HepG2 (cell line): ENCODE results near the gene CDKN2A. TPM values are rescaled to one million over a fixed set of nuclear protein-coding genes. Genes with fewer than 3 reads are reported as not detected.

Source experiments
- BCL6 ChIP-seq: IDR thresholded peaks from 2 replicates; pipeline ENCODE4 v1.6.1; 2016; ENCODE audit warnings: missing genetic modification reagents, missing compliant biosample characterization
- DMAP1 ChIP-seq: IDR thresholded peaks from 2 replicates; pipeline ENCODE4 v1.6.1; 2016
- EED ChIP-seq: sonication (generic); formaldehyde crosslinking; IDR thresholded peaks from 2 replicates; pipeline ENCODE4 v1.5.0; 2020; ENCODE audit warnings: mild to moderate bottlenecking, missing genetic modification reagents
- KAT7 ChIP-seq: IDR thresholded peaks from 2 replicates; pipeline ENCODE4 v1.6.1; 2018; ENCODE audit warnings: borderline replicate concordance, missing compliant biosample characterization
- MXD3 ChIP-seq: IDR thresholded peaks from 2 replicates; pipeline ENCODE4 v1.6.1; 2016; ENCODE audit warnings: mild to moderate bottlenecking, missing biosample characterization, missing genetic modification reagents
- PRMT3 ChIP-seq: sonication (generic); formaldehyde crosslinking; IDR thresholded peaks from 2 replicates; pipeline ENCODE4 v1.8.1; 2022; ENCODE audit warnings: low read depth, mild to moderate bottlenecking, moderate library complexity, missing genetic modification reagents, borderline replicate concordance
- RBAK ChIP-seq: sonication (generic); formaldehyde crosslinking; IDR thresholded peaks from 2 replicates; pipeline ENCODE4 v1.5.1; 2020; ENCODE audit warnings: mild to moderate bottlenecking, missing genetic modification reagents
- RBM22 ChIP-seq: fragments of 200-400 bp; formaldehyde crosslinking; optimal IDR thresholded peaks from 2 replicates; pipeline ENCODE3; 2017; ENCODE audit warnings: mild to moderate bottlenecking, low read length, moderate library complexity
- SIN3B ChIP-seq: fragments of 150-350 bp; IDR thresholded peaks from 2 replicates; pipeline ENCODE4 v1.6.1; 2014; ENCODE audit warnings: low read length
- SP1 ChIP-seq, 2 experiments: fragments of 450-650 bp in 1 of 2; sonication (generic) in 1 of 2; formaldehyde crosslinking in 1 of 2; IDR thresholded peaks; 2 replicates each; pipeline versions ENCODE4 v1.4.0 to v1.6.1; 2016 to 2020; ENCODE audit warnings: missing genetic modification reagents in 1 of 2
- SUZ12 ChIP-seq: fragments of 150-350 bp; IDR thresholded peaks from 2 replicates; pipeline ENCODE4 v1.6.1; 2014; ENCODE audit warnings: low read depth, low read length
- ZNF207 ChIP-seq: fragments of 450-650 bp; IDR thresholded peaks from 2 replicates; pipeline ENCODE4 v1.6.1; 2016; ENCODE audit warnings: antibody characterized with exemption, borderline replicate concordance
- ZNF329 ChIP-seq: sonication (generic); formaldehyde crosslinking; IDR thresholded peaks from 2 replicates; pipeline ENCODE4 v1.9.0; 2021; ENCODE audit warnings: low read depth, mild to moderate bottlenecking, missing genetic modification reagents
- ZNF652 ChIP-seq: IDR thresholded peaks from 2 replicates; pipeline ENCODE4 v1.6.1; 2016; ENCODE audit warnings: low read depth, borderline replicate concordance
- ZNF674 ChIP-seq: sonication (generic); formaldehyde crosslinking; IDR thresholded peaks from 2 replicates; pipeline ENCODE4 v1.5.0; 2020; ENCODE audit warnings: low read depth, mild to moderate bottlenecking, missing genetic modification reagents
- ZNF780A ChIP-seq: sonication (generic); formaldehyde crosslinking; IDR thresholded peaks from 2 replicates; pipeline ENCODE4 v1.8.0; 2022; ENCODE audit warnings: mild to moderate bottlenecking, missing genetic modification reagents, moderate library complexity
- polyA plus RNA-seq, 8 experiments: library from polyadenylated mRNA; depleted of rRNA in 3 of 8; stranded (reverse) in 7 of 8; unstranded in 1 of 8; fragments of >200 nt; fragmentation: Illumina TruSeq in 4 of 8; extraction: Trizol in 4 of 8; gene quantifications; 2 replicates each; pipeline versions ENCODE4 v1.2.1 to v1.2.3, GENCODE V29; 2011 to 2016; ENCODE audit warnings: low read depth in 4 of 8, missing spikeins in 1 of 8, mixed read lengths in 1 of 8; ENCODE audit not compliant: insufficient read depth in 1 of 8
- total RNA-seq, 5 experiments: library from RNA; depleted of rRNA; stranded (reverse); fragments of >200 nt; fragmentation: Illumina TruSeq; extraction: Trizol; gene quantifications; 2 replicates each; pipeline ENCODE4 v1.2.3, GENCODE V29; 2016; ENCODE audit warnings: low read depth in 1 of 5
- TF ChIP-seq, protein P1 (sequence below): sonication (generic); formaldehyde crosslinking; IDR thresholded peaks from 2 replicates; pipeline ENCODE4 v1.5.1; 2020; ENCODE audit warnings: mild to moderate bottlenecking, missing genetic modification reagents, moderate library complexity
- TF ChIP-seq, protein P2 (sequence below): IDR thresholded peaks from 2 replicates; pipeline ENCODE4 v1.6.1; 2016; ENCODE audit warnings: missing biosample characterization, missing genetic modification reagents, low read depth
- TF ChIP-seq, protein P3 (sequence below): sonication (generic); formaldehyde crosslinking; IDR thresholded peaks from 2 replicates; pipeline ENCODE4 v1.5.0; 2020; ENCODE audit warnings: missing genetic modification reagents
- TF ChIP-seq, protein P4 (sequence below): sonication (generic); formaldehyde crosslinking; IDR thresholded peaks from 2 replicates; pipeline ENCODE4 v1.5.1; 2020; ENCODE audit warnings: missing genetic modification reagents, mild to moderate bottlenecking, borderline replicate concordance

CDKN2A gene
- total and polyA plus RNA-seq, 2 of the 13 experiments (the other 11 are each of a cell fraction or from before 2014, with no cell fraction given), result 4.2 to 4.8 TPM

DNA sequence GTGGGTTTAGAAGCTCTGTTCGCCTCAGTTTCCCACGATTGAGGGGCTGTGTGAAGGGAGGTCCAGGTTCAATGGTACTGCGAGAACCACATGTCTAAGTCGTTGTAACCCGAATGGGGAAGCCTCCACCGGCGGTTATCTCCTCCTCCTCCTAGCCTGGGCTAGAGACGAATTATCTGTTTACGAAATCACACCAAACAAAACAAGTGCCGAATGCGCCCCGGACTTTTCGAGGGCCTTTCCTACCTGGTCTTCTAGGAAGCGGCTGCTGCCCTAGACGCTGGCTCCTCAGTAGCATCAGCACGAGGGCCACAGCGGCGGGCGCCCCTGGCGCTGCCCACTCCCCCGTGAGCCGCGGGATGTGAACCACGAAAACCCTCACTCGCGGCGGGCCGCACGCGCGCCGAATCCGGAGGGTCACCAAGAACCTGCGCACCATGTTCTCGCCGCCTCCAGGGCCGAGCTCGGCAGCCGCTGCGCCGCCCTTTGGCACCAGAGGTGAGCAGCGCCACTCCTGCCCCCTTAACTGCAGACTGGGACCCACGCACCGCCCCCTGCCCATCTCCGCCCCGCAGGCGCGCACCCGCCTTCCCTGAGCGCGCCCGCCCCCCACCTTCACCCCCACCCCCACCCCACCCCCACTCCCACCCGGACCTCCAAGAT lies at the start of gene CDKN2A (continued):
- TF ChIP-seq, protein P1, sequence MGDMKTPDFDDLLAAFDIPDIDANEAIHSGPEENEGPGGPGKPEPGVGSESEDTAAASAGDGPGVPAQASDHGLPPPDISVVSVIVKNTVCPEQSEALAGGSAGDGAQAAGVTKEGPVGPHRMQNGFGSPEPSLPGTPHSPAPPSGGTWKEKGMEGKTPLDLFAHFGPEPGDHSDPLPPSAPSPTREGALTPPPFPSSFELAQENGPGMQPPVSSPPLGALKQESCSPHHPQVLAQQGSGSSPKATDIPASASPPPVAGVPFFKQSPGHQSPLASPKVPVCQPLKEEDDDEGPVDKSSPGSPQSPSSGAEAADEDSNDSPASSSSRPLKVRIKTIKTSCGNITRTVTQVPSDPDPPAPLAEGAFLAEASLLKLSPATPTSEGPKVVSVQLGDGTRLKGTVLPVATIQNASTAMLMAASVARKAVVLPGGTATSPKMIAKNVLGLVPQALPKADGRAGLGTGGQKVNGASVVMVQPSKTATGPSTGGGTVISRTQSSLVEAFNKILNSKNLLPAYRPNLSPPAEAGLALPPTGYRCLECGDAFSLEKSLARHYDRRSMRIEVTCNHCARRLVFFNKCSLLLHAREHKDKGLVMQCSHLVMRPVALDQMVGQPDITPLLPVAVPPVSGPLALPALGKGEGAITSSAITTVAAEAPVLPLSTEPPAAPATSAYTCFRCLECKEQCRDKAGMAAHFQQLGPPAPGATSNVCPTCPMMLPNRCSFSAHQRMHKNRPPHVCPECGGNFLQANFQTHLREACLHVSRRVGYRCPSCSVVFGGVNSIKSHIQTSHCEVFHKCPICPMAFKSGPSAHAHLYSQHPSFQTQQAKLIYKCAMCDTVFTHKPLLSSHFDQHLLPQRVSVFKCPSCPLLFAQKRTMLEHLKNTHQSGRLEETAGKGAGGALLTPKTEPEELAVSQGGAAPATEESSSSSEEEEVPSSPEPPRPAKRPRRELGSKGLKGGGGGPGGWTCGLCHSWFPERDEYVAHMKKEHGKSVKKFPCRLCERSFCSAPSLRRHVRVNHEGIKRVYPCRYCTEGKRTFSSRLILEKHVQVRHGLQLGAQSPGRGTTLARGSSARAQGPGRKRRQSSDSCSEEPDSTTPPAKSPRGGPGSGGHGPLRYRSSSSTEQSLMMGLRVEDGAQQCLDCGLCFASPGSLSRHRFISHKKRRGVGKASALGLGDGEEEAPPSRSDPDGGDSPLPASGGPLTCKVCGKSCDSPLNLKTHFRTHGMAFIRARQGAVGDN, result peak; percentile 48
- TF ChIP-seq SUZ12 (no peak), PRMT3 (CRISPR knock-in tag) (no peak), KAT7 (no peak), MXD3 (CRISPR knock-in tag) (no peak), RBM22 (no peak), ZNF652 (CRISPR knock-in tag) (no peak), ZNF780A (CRISPR knock-in tag) (no peak), ZNF207 (no peak), RBAK (CRISPR knock-in tag) (no peak), DMAP1 (no peak), EED (CRISPR knock-in tag) (no peak), SIN3B (no peak), ZNF674 (CRISPR knock-in tag) (no peak), BCL6 (CRISPR knock-in tag) (peak; percentile 69), ZNF329 (no peak), SP1 (IDR thresholded peaks at IDR 0.05) (no peak), SP1 (CRISPR knock-in tag; IDR thresholded peaks at IDR 0.05) (no peak)
- TF ChIP-seq, protein P2, sequence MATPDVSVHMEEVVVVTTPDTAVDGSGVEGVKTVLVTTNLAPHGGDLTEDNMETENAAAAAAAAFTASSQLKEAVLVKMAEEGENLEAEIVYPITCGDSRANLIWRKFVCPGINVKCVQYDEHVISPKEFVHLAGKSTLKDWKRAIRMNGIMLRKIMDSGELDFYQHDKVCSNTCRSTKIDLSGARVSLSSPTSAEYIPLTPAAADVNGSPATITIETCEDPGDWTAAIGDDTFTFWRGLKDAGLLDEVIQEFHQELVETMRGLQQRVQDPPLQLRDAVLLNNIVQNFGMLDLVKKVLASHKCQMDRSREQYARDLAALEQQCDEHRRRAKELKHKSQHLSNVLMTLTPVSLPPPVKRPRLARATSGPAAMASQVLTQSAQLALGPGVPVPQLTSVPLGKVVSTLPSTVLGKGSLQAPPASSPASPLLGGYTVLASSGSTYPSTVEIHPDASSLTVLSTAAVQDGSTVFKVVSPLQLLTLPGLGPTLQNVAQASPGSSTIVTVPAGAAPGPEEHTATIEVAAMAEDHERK (CRISPR knock-in tag), result no peak
- TF ChIP-seq, protein P3, sequence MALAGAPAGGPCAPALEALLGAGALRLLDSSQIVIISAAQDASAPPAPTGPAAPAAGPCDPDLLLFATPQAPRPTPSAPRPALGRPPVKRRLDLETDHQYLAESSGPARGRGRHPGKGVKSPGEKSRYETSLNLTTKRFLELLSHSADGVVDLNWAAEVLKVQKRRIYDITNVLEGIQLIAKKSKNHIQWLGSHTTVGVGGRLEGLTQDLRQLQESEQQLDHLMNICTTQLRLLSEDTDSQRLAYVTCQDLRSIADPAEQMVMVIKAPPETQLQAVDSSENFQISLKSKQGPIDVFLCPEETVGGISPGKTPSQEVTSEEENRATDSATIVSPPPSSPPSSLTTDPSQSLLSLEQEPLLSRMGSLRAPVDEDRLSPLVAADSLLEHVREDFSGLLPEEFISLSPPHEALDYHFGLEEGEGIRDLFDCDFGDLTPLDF (CRISPR knock-in tag), result no peak
- TF ChIP-seq, protein P4, sequence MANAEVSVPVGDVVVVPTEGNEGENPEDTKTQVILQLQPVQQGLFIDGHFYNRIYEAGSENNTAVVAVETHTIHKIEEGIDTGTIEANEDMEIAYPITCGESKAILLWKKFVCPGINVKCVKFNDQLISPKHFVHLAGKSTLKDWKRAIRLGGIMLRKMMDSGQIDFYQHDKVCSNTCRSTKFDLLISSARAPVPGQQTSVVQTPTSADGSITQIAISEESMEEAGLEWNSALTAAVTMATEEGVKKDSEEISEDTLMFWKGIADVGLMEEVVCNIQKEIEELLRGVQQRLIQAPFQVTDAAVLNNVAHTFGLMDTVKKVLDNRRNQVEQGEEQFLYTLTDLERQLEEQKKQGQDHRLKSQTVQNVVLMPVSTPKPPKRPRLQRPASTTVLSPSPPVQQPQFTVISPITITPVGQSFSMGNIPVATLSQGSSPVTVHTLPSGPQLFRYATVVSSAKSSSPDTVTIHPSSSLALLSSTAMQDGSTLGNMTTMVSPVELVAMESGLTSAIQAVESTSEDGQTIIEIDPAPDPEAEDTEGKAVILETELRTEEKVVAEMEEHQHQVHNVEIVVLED (CRISPR knock-in tag), result no peak
